Measurements from ENCODE around the gene NEURL2.

Gene NEURL2

DNA sequence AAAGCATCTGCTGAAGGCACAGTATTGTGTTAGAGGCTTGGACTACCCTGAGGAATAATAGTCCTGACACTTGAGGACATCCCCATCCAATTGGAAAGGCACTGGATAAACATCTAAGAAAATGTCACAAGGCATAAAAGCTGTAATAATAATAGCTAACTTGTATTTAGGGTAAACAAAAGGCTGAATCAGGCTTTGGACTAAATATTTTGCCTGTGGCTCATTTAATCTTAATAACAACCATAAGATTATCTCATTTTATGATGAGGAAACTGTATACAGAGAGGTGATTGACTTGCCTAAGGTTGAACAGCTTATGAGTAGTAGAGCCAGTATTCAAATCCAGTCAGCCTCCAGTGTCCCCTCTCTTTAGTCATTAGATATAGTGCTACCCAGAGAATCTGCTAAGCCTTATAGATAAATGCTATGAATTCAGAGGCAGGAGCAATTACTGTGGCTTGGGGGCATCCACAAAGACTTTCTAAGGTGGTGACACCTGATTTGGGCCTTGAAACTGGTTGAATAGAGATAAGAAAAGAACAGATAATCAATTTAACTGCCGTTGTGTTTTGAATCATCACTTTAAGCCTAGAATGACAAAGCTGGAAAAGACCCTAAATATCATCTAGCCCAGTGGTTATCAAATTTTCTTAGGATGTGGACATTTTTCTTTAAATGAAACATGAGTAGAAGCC, 17.5 kb downstream of the NEURL2 start:
- no peak for DNase-seq (ENCODE audit: low spot score)

DNA sequence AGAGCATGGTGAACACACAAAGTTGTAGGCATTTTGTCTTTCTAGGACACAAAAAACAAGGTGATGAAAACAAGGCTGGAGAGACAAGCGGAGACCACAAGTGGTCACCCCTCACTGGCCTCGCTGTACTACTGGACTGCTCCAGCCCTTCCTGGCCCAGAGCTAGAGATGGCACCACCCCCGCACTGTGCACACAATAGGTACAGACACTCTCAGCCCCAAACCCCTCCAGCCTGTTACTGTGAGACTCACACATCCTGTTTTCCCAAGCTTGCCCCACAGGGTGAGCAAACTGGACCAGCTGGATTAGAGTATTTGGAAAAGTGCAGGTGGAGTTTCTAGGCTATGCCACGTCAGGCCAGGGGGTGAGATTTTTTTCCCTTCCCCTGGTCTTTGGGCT, 18.4 kb downstream of the NEURL2 start:
- DNase-seq (ENCODE audit: low spot score) = no peak

DNA sequence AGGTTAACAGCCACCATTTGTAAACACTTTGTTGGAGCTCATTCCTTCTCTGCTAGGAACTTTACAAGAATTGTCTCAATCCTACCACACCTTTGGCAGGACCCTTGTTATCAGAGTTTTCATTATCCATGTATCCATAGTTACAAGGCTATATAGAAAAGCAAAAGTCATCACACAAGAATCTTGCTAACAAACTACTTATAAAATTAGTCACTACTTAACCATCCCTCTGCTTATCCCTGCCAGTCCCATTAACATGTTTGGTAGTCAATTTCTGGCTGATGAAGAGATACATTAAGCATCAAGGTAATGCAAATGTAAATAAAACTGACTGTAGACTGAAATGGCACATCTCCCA, 23.2 kb downstream of the NEURL2 start:
- no peak for DNase-seq (ENCODE audit: low spot score)

DNA sequence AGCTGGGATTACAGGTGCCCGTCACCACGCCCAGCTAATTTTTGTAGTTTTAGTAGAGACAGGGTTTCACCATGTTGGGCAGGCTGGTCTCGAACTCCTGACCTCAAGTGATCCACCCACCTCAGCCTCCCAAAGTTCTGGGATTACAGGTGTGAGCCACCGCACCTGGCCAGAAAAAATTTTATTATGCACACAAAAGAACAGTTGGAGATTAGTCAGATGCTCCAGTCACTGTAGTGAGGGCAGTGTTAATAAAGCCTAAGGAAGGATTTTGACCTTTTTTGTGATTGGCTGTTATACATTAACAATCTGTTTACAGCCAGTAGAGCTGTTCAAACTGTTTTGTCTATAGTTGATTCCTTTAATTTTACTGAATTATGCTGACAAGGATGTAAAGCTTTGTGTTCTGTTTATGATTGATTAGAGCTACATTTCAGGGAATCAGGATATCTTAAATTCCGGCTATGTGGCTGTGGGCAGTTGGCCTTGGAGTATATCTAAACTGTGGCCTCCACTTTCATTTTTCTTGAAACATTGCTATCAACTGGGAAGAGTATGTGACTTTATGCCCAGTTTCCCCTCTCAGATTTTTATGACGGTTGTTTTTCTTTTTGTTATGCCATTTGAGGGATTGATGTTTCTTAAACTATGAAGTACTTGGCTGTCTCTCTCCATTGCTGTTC, 23.7 kb downstream of the NEURL2 start:
- DNase-seq (ENCODE audit: low spot score) = no peak

DNA sequence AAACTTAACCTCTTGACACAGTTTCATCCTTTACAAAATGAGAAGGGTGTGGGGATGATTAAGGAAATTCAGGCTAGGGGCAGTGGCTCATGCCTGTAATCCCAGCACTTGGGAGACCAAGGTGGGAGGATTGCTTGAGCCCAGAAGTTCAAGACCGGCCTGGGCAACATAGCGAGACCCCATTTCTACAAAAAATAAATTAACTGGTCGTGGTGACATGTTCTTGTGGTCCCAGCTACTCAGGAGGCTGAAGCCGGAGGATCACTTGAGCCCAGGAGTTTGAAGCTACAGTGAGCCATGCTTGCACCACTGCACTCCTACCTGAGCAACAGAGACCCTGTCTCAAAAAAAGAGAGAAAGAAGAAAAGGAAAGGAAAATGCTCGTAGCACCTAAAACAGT, 24.6 kb downstream of the NEURL2 start:
- no peak for DNase-seq (ENCODE audit: low spot score)

DNA sequence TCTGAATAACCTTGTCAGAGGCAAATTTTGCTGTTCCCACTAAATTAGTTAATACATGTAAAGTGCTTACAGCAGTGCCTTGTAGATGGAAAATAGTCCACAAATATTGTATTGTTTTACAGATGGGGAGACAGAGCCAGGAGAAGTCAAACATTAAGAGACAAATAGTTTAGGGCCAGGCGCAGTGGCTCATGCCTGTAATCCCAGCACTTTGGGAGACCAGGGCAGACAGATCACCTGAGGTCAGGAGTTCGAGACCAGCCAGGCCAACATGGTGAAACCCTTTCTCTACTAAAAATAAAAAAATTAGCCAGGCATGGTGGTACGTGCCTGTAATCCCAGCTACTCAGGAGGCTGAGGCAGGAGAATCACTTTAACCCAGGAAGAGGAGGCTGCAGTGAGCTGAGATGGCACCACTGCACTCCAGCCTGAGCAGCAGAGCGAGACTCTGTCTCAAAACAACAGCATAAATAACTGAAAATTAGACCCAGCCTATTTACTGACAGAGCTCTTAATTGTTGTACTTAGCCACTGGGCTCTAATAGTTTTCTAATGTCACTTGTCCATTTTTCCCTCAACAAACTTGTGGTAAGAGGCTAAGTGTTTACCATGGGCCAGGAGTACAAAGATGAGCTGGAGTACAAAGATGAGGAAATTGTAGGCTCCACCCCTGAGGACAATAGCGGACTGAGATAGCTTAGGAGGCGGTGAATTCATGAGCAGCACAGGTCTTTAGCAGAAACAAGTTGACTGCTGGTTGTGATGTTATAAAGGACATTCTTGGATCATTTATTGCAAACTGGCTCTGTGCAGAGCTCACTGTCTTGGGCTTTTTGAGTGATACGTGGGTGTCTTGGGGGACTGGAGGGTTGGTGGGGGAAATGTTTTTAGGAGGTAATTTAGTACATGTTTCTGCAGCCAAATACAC, 27.2 kb downstream of the NEURL2 start:
- no peak for DNase-seq (ENCODE audit: low spot score)

DNA sequence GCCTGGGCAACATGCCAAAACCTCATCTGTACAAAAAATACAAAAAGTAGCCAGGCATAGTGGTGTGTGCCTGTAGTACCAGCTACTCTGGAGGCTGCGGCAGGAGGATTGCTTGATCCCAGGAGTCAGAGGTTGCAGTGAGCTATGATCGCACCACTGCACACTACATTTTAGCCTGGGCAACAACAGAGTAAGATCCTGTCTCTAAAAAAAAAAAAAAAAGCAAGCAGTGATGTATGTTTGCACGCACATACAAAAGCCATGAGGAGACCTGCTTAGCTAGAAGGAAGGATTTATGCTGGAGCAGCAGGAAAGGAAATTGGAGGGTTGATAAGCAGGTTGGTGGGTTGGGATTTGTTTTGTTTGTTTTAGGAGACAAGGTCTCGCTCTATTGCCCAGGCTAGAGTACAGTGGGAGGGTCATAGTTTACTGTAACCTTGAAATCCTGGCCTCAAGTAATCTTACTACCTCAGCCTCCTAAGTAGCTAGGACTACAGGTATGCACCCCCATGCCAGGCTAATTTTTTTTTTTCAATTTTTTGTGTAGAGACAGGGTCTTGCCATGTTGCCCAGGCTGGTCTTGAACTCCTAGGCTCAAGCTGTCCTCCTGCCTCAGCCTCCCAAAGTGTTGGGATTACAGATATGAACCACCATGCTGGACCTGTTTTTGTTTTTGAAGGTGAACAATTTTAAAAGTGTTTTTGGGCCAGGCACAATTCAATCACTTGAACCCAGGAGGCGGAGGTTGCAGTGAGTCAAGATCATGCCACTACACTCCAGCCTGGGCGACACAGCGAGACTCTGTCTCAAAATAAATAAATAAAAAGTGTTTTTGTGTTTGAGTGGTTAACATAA, 29.6 kb downstream of the NEURL2 start:
- no peak for DNase-seq (ENCODE audit: low spot score)

DNA sequence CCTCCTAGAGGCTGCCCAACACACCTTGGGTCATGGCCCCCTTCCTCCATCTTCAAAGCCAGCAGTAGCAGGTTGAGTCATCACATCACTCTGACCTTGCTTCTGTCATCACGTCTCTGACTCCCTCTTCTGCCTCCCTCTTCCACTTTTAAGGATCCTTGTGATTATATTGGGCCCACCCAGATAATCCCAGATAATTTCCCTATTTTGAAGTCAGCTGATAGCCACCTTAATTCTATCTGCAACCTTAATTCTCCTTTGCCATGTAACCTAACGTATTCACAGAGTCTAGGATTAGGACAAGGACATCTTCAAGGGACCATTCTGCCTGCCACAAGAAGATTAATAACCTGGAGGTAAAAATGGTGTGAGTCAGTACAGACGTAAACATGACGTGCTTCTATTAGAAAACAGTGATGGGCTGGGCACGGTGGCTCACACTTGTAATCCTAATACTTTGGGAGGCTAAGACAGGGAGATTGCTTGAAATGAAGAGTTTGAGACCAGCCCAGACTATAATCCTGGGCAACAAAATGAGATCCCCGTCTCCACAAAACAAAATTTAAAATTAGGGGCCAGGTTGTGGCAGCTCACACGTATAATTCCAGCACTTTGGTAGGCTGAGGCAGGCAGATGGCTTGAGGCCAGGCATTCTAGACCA, 30.3 kb downstream of the NEURL2 start:
- DNase-seq (ENCODE audit: low spot score) = no peak

DNA sequence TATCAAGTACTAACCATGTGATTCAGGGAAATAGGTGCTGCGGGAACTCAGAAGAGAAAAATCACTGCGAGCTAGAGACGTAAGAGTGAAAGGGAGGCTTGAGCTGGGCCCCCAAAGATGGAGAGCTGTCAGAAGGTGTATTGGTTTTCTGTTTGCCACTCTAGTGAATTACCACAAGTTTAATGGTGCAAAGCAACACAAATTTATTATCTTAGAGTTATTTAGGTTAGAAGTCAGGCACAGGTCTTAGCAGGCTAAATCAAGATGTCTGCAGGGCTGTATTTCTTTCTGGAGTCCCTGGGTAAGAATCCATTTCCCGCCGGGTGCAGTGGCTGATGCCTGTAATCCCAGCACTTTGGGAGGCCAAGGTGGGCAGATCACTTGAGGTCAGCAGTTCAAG, 31.1 kb downstream of the NEURL2 start:
- DNase-seq (ENCODE audit: low spot score) = no peak

DNA sequence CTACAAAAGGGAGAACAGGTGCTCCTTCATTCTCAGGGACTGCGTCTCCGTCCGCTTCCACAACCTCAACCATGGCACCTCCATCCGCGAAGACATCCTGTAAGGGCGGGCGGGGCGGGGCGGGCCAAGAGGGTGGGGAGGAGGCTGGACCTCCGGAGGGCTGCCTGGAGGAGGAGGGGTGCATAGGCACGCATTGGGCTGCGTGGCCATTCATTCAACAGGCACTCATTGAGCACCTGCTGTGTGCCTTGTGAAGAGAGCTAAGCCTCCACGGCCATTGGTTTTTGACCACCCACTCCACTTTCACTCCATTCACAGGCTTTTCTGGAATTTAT, 33.2 kb downstream of the NEURL2 start:
- DNase-seq (ENCODE audit: low spot score) = no peak

DNA sequence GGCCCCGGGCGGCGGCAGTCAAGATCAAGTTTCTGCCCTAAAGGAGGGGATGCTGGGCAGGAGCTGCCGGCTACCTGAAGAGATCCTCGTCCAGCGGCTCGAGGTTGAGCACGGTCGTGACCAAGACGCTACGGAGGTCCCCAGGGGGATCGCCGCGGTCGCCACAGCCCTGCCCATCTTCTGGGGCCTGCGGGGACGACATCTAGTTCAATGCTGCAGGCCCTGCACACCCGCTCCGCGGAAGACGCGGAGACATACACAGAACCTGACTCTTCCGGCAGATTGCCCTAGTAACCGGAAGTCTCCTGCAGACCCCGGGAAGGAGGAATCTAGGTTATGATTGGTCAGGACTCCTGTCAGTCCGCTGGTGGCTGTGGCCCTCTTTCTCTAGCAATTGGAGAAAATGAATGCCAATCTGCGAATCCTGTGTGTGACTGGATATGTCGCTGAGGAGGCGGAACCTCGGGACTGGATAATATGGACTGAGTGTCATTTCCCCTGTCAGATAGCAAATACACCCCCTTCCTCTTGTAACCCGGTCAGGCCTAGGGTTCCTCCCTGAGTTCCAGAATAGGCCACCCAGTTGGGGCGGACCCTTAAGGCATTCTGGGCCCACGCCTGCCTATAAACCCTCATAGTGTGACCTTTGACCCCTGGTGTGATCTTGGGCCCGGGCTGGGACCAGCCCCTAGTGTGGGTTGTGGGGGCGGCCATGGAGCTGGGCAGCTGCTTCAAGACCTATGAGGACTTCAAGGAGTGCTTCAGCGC, 33.7 kb downstream of the NEURL2 start, which contains the start of the genes ACOT8 and ZSWIM3:
Gene ACOT8, minus strand, starts transcription at position 279 of the 768 bp plus-strand sequence. Its CDS starts 77 bp downstream, at position 202.
Gene ZSWIM3, plus strand, starts transcription at position 501 of the 768 bp plus-strand sequence. Its CDS starts 212 bp downstream, at position 713.
- DNase-seq (ENCODE audit: low spot score) = peak; percentile 100

DNA sequence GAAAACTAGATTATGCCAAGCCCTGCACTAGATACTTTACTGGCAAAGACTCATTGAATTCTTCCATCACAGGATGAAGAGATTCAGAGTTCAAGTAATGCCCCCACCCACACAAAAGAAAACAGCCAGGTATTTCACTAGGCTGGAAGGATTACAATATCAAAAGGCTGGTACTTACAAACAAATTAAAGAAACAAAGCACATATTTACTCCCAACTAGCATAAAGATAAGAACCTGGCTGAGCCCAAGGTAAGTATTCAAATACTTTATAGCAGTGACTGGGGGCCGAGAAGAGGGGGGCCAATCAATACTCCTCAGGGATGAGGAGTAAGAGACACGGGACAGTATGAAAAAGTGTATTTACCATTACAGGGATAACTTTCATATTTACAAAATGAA, 37.5 kb downstream of the NEURL2 start:
- DNase-seq (ENCODE audit: low spot score) = no peak

DNA sequence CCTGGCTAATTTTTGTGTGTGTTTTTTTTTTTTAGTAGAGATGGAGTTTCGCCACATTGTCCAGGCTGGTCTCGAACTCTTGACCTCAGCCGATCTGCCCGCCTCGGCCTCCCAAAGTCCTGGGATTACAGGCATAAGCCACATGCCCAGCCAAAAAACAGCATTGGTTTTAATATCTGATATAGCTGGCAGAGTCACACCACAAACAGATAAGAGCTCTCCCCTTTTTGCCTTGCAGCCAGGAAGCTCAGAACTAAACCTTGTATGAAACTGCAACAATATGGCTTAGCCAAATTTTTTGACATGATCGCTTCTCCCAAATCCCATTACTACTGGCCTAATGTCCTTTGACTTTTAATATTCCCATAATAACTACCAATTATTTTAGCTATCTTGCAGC, 38.7 kb downstream of the NEURL2 start:
- DNase-seq (ENCODE audit: low spot score) = no peak

DNA sequence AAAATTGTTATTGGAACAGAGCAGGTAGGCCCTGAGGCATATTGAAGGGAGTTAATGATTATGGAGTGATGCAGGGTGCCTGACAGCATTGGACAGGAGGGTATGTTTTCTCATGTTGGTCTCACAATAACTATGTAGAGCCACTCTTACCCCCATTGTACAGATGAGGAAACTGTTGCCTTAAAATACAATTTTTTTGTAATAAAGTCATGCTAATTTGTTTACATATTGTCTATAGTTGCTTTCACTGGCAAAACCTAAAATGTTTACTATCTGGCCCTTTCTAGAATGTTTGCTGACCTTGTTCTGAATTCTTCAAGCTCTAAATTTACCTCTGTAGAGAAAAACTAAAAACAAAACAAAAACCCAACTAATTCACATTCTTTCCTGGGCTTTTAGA, 39.5 kb downstream of the NEURL2 start:
- no peak for DNase-seq (ENCODE audit: low spot score)

DNA sequence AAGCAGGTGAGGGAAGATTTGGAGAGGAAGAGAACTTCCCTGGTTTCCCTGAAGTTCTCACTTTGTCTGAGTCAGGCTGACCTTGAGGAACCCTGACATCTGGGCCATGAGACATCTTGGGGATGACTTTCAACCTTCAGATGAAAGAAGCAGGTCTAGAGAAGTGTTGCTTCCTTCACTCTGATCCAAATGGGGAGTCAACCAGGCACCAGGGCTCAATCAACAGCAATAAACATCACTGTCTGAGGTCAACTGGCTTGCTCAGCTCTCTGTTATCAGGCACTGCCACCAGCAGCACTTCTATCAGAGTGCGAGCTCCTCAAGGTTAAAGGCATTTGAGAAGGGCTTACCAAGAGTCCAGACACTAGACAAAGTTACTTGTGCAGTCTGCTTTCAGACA, 40.1 kb downstream of the NEURL2 start:
- DNase-seq (ENCODE audit: low spot score) = no peak

DNA sequence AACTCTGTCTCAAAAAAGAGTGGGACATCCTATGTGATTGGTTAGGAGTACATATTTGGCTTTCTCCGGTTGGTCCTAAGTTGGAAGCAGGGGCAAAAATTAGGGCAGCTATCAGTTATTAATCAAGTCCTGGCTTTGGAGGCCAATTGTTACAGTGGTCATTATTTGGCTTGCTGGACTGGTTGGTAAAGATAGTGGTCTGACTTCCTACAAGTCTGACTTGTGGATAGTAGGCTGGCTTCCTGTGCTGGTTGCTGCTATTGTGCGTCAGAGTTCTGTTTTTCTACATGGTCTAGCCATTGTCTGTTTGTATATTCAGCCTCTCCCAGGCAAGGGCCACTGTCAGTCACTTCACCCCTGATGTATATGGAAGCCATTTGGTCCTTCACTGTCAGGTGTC, 40.8 kb downstream of the NEURL2 start:
- DNase-seq (ENCODE audit: low spot score) = no peak

DNA sequence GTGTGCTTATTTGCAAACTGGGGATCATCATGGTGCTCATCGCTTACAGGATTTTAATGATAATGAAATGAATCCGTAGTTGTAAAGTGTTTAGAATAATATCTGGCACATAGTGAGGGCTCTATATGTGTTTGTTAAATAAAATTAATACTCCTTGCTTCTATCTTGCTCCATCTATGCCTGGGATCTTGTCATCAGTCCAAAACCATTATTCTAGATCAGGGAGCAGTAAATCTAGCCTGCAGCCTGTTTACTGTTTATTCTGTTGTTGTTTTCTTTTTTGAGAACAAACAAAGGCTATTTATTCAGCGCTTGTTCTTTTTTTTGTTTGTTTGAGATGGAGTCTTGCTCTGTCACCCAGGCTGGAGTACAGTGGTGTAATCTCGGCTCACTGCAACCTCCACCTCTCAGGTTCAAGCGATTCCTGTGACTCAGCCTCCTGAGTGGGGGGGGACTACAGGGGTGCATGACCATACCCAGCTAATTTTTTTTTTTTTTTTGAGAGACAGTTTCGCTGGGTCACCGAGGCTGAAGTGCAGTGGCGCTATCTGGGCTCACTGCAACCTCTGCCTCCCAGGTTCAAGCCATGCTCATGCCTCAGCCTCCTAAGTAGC, 41.9 kb downstream of the NEURL2 start:
- no peak for DNase-seq (ENCODE audit: low spot score)

DNA sequence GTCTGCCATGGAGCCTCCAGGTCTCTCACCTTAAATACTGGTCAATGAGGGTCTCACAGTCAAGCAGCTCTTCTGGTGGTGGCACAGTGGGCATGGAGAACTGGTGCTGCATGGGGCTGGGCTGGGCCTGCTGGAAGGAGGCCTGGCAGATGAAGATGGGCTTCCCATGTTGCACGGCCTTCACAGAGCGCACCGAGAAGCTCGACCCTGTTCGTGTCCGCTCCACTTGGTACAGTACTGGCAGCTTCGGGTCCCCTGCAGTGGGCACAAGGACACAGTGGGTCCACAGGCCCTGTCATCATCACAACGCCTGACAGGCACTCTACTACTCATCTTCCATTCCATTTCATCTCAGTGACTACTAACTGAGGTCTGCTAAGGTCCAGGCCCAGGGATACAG, 42.6 kb downstream of the NEURL2 start:
- DNase-seq (ENCODE audit: low spot score) = no peak

DNA sequence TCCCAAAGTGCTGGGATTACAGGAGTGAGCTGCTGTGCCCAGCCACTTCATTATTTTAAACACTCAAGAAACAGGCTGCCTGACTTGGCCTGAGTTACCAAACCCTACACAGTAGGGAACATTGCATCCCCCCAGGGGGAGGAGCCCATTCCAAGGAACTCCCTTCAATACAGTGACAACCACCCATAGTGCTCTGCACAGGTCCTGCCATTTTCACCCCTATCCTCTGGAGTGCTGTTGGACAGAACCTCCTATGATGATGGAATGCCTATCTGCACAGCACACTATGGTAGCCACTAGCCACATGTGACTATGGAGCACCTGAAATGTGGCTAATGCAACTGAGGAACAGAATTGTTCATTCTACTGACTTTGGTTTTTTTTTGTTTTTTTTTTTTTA, 45.6 kb downstream of the NEURL2 start:
- DNase-seq (ENCODE audit: low spot score) = no peak

DNA sequence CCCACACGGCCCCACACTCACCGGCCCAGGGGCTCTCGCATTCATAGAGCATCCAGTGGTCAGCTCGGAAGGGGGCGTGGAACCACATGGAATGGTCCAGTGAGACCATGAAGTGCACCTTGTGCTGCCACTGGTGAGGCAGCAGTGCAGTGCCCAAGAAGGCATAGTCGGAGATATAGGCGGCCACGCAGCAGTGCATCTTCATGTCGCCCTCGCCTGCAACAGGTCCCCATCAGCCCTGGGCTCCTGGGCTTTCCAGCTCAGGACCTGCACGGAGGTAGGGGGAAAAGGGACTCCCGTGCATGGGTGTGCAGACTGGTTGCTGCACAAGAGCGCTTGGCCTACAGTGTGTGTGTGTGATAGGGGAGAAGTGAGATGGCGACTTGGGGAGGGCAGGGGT, 47.5 kb downstream of the NEURL2 start:
- DNase-seq (ENCODE audit: low spot score) = no peak

Measured in CD4-positive, alpha-beta T cell treated with Interleukin-2 at 100 ng/mL for 4 hours (primary cell).